GM18520 (cell line): Measurements from ENCODE around the gene OR4F15.

Experiments used
- ATAC-seq: cut with Tn5 transposase; IDR thresholded peaks from one replicate; pipeline ENCODE4 v1.9.1; 2021; ENCODE audit not compliant: unreplicated experiment

OR4F15 gene

GRCh38 chr15:101803676-101804075 is 8.3 kb upstream of the OR4F15 start:
- ATAC-seq, result no peak

- ATAC-seq, result no peak
Observed at GRCh38 chr15:101804375-101804774, 7.6 kb upstream of the OR4F15 start.

DNA sequence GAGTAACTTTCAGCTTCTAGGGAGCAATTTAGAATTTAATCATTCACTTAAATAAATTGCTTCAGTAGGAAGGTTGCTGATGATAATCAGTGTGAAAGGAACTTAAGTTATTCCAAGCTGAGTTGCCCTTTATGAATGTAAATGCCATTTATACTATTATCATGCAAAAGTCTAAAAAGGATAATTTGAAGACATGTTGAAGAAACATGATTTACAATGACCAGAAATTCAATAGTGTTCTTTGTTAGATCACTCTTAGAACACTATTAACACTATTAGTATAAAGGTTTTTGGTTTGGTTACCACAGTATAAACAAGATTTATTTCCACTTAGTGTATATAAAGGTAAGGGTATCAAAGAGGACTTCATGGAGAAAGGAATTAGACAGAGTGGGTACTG is 7.1 kb upstream of the OR4F15 start:
- ATAC-seq, result no peak

- no peak for ATAC-seq
Observed at GRCh38 chr15:101805605-101806345, 6.2 kb upstream of the OR4F15 start.

DNA sequence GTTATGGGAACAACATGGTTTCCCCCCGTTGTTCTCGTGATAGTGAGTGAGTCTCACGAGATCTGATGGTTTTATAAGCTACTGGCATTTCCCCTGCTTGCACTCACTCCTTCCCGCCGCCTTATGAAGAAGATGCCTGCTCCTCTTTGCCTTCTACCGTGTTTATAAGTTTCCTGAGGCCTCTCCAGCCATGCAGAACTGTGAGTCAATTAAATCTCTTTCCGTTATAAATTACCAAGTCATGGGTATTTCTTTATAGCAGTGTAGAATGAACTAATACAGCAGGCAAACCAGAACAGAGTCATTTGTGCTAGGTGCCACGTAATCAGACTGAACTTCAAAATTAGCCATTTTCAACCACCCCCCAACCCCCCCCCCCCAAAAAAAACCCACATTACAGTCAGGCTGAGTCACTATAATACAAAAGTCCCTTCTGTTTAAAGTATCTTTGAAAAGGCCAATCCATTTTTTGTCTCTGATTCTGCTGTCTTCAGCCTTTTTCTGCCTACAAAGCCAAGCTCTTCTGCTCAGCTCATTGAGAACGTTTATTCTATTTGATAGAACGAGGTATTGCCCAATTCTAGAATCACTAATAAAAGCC is 4.6 kb upstream of the OR4F15 start:
- no peak for ATAC-seq

DNA sequence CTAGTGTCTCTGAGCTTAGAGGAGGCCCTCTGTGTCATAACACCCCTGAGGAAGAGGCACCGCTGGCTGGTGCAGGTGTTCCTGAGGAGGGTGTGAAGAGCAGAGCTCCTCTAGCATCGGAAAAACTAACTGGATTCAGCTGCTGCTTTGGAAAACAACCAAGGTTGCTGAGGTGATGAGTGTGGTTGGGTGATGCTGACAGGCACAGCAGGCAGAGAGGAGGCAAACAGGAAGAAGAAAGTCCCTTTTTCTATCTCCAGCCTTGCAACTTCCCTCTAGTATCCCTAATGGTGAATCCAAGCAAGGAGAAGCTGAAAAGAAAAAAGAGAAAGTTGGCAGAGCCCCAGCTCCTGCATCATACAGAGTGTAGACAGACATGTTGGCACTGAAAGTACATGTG is 3.8 kb upstream of the OR4F15 start:
- no peak for ATAC-seq

DNA sequence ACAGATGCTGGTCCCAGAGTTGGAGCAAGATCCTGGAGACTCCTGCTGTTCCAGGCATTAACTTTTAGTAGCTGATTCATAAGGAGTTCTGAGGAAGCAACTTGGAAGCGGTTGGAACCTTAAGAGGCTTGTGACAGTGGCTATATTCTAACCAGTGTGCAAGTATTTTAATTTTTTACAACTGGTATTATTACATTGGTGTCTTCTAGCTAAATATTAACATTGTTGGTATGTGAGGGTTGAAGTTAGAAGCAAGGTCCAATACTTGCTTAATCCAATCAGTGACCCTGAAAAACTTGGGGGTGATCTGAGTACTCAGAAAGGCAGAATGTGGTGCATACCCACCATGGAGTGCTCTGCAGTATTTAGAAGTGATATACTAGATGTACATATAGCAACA is 1.5 kb upstream of the OR4F15 start:
- ATAC-seq, result no peak

GRCh38 chr15:101810876-101811275 is 1.1 kb upstream of the OR4F15 start:
- no peak for ATAC-seq

DNA sequence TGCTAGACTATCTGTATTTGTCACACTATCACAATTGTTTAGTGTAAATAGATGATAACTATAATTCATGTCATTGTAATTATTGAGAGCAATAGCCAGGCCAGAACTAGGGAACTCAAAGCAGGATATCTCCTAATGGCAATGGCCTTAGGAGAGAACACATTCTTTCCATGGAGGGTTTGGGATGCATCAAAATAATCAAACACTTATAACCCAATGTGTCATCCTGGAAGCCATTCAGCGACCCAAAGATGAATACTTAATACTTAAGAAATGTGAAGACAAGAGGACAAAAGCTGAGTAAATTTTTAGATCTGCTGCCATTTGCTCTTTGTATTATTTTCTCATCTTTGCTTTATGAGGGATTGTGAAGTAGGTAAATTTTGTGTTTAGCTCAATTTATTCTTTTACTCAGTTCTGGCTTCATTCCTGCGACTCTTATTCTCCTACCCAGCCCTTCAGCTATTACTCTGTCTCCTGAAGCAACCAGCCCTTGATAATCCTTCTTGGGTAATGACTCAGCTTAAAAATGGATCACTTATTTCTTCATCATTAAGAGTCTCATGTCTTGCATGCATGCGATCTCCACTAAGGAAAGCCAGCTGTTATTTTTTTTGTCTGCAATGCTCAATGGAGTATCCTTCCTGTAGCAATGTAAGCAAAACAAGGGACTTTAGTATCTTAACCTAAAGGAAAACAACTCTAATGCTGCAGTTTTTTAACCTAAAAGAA is 2.0 kb downstream of the OR4F15 start:
- ATAC-seq, result no peak

DNA sequence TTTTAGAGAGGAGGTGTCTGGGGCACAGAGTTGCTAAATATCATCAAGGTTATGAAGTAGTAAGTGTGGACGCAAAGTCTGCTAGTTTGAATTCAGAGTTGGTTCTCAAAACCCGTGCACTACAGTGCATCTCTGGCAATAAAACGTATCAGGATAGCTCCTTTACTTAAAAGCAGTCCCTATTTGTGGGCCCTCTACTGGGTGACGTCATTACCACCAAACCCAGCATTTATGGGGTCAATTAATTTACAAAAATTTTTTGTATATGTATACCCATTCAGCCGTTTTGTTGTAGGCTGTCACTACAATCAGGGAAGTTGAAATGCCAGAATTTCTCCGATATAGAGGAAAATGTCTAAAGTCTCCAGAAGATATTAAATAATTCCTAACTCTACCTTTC is 8.8 kb downstream of the OR4F15 start:
- no peak for ATAC-seq

GRCh38 chr15:101827257-101827656 is 15.3 kb downstream of the OR4F15 start:
- no peak for ATAC-seq

DNA sequence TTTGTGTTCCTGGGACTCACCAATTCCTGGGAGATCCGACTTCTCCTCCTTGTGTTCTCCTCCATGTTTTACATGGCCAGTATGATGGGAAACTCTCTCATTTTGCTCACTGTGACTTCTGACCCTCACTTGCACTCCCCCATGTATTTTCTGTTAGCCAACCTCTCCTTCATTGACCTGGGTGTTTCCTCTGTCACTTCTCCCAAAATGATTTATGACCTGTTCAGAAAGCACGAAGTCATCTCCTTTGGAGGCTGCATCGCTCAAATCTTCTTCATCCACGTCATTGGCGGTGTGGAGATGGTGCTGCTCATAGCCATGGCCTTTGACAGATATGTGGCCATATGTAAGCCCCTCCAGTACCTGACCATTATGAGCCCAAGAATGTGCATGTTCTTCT is 16.8 kb downstream of the OR4F15 start:
- ATAC-seq, result no peak

DNA sequence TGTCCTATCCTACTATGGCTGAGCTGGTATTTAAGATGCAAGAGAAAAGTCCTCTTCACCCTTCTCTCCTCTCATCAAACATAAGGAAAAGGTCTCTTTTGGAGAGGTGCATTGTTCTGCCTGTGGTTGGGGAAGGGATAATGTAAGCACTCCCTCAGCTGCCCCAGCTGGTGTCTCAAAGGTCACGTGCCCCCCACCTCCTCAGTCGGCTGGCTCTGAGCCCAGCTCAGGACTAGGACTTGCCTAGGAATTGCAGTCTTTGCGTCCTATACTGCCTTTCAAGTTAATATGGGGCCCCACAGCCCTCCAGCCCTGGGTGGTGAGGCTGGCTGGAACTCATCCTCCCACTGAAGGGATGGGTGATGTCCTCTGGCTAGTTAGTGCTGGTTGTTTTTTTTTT is 29.7 kb downstream of the OR4F15 start:
- no peak for ATAC-seq

- no peak for ATAC-seq
Observed at GRCh38 chr15:101844916-101845315, 32.9 kb downstream of the OR4F15 start.

- ATAC-seq, result no peak
Observed at GRCh38 chr15:101852356-101852755, 40.4 kb downstream of the OR4F15 start.
